Measurements from ENCODE around the gene CES1.
"Not testable (repeated sequence)": the region's sequence is repeated elsewhere in the genome, so short reads cannot be mapped to it uniquely, and the experiment has no call there.

Gene CES1

DNA sequence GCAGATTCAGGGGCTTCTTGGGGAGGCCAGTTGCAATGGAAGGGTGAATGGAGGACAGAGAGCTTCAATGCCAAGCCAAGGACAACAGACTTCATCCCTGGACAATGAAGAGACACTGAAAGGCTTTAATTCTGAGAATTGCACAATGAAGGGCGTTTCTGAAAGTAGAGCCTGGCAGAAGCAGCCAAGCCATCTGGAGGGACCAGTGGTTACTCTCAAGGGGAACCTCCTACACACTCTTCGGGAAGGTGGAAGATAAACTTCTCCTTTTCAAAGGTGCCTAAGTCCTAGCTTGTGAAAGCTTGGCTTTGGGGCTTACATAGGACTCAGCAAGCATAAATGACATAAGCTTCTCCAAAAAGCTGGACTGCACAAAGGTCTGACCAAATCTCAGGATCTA, 6.2 kb upstream of the CES1 start:
- no peak overlapping the region for H4K91ac ChIP-seq (ENCODE audit: low read depth, low read length, poor library complexity)
- no peaks in the 10 kb centered on the region for H3K36me3 ChIP-seq (replicated peaks in 1 of 2; ENCODE audit: control insufficient read depth in 2 of 2, insufficient read depth in 2 of 2, low read length in 2 of 2)
- no peaks in the 10 kb centered on the region for H3K27me3 ChIP-seq (ENCODE audit: control insufficient read depth in 3 of 3, insufficient read depth in 3 of 3, low read depth in 1 of 3, low read length in 3 of 3)
- H3K79me1 ChIP-seq (ENCODE audit: low read depth, low read length): no peaks in the 10 kb centered on the region
- no peak overlapping the region for H4K8ac ChIP-seq (ENCODE audit: low read depth, low read length)
- H2BK15ac ChIP-seq (ENCODE audit: low read length): no peak overlapping the region
- no peak overlapping the region for H3K4me3 ChIP-seq (ENCODE audit: low read length in 2 of 2)
- WGBS, 2 donors (ENCODE audit: extremely low coverage in 2 of 2, insufficient read length in 2 of 2, insufficient replicate concordance in 1 of 2): no CpG with 5 or more reads among the region's 2 CpGs
- H2AK5ac ChIP-seq (ENCODE audit: low read depth, low read length): no peak overlapping the region
- no peak overlapping the region for H3K23ac ChIP-seq (ENCODE audit: low read depth, low read length, poor library complexity)
- H3K9me3 ChIP-seq (replicated peaks in 1 of 2; ENCODE audit: control insufficient read depth in 2 of 2, insufficient read depth in 1 of 2, low read depth in 1 of 2, low read length in 2 of 2): no peaks in the 10 kb centered on the region
- H3K4me1 ChIP-seq (ENCODE audit: control insufficient read depth in 2 of 2, insufficient read depth in 1 of 2, low read depth in 1 of 2, low read length in 2 of 2): no peaks in the 10 kb centered on the region
- no peak overlapping the region for H3K18ac ChIP-seq (ENCODE audit: low read length)
- no peak overlapping the region for H2BK120ac ChIP-seq (ENCODE audit: low read depth, low read length)
- H2AFZ ChIP-seq (ENCODE audit: low read length): no peak overlapping the region
- no peak overlapping the region for H2BK5ac ChIP-seq (ENCODE audit: low read length)
- H3K4me2 ChIP-seq (ENCODE audit: insufficient read depth, low read length, poor library complexity, severe bottlenecking): no peak overlapping the region
- no peak overlapping the region for H3K27ac ChIP-seq (replicated peaks; ENCODE audit: low read length)
- no peak for DNase-seq (ENCODE audit: low spot score)
- no peak overlapping the region for H3K4ac ChIP-seq (ENCODE audit: low read length)
- H2BK12ac ChIP-seq (ENCODE audit: low read length): no peak overlapping the region
- H3K9ac ChIP-seq (ENCODE audit: low read depth, low read length, poor library complexity): no peak overlapping the region
- H3K14ac ChIP-seq (ENCODE audit: low read length): no peak overlapping the region

DNA sequence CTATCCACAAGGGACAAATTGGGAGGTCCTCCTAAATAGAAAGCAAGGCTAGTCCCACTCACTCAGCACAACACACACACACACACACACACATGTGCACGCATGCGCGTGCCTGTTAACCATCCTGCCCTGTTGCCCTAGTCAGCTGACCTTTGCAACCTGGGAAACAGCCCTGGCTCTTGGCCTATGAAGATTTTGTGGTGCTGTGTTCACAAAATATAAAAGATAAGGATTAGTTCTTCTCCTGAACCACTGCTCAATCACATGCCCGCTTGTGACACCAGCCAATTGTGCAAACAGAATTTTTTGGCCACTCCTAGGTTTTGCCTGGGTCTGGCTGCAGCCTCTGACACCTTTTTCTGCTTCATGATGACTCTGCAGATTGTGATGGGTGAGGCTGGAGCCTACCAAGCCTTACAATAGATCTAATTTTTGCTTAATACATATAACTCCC, 3.3 kb upstream of the CES1 start:
- no peak overlapping the region for H2BK15ac ChIP-seq (ENCODE audit: low read length)
- no peak overlapping the region for H3K18ac ChIP-seq (ENCODE audit: low read length)
- H3K27ac ChIP-seq (replicated peaks; ENCODE audit: low read length): no peak overlapping the region
- H3K9me3 ChIP-seq (replicated peaks in 1 of 2; ENCODE audit: control insufficient read depth in 2 of 2, insufficient read depth in 1 of 2, low read depth in 1 of 2, low read length in 2 of 2): no peaks in the 10 kb centered on the region
- H3K36me3 ChIP-seq (replicated peaks in 1 of 2; ENCODE audit: control insufficient read depth in 2 of 2, insufficient read depth in 2 of 2, low read length in 2 of 2): no peaks in the 10 kb centered on the region
- no peak overlapping the region for H3K23ac ChIP-seq (ENCODE audit: low read depth, low read length, poor library complexity)
- no peak overlapping the region for H3K4me3 ChIP-seq (ENCODE audit: low read length in 2 of 2)
- H3K4me1 ChIP-seq (ENCODE audit: control insufficient read depth in 2 of 2, insufficient read depth in 1 of 2, low read depth in 1 of 2, low read length in 2 of 2): peaks cover 0 to 4% of the 10 kb centered on the region in 2 donors
- H3K4me2 ChIP-seq (ENCODE audit: insufficient read depth, low read length, poor library complexity, severe bottlenecking): no peak overlapping the region
- no peak overlapping the region for H3K9ac ChIP-seq (ENCODE audit: low read depth, low read length, poor library complexity)
- no peak overlapping the region for H2BK12ac ChIP-seq (ENCODE audit: low read length)
- no peak for DNase-seq (ENCODE audit: low spot score)
- no peak overlapping the region for H4K8ac ChIP-seq (ENCODE audit: low read depth, low read length)
- no peaks in the 10 kb centered on the region for H3K79me1 ChIP-seq (ENCODE audit: low read depth, low read length)
- H4K91ac ChIP-seq (ENCODE audit: low read depth, low read length, poor library complexity): no peak overlapping the region
- no peaks in the 10 kb centered on the region for H3K27me3 ChIP-seq (ENCODE audit: control insufficient read depth in 3 of 3, insufficient read depth in 3 of 3, low read depth in 1 of 3, low read length in 3 of 3)
- H2AK5ac ChIP-seq (ENCODE audit: low read depth, low read length): no peak overlapping the region
- H3K4ac ChIP-seq (ENCODE audit: low read length): no peak overlapping the region
- no peak overlapping the region for H2BK5ac ChIP-seq (ENCODE audit: low read length)
- H2BK120ac ChIP-seq (ENCODE audit: low read depth, low read length): no peak overlapping the region
- H2AFZ ChIP-seq (ENCODE audit: low read length): no peak overlapping the region
- H3K14ac ChIP-seq (ENCODE audit: low read length): no peak overlapping the region
- WGBS, 2 donors (ENCODE audit: extremely low coverage in 2 of 2, insufficient read length in 2 of 2, insufficient replicate concordance in 1 of 2): no CpG with 5 or more reads among the region's 4 CpGs

GRCh38 chr16:55835581-55835980, 2.7 kb upstream of the CES1 start:
- Histone ChIP-seq H2BK15ac (ENCODE audit: low read length) (no peak overlapping the region), H3K36me3 (replicated peaks in 1 of 2; ENCODE audit: control insufficient read depth in 2 of 2, insufficient read depth in 2 of 2, low read length in 2 of 2) (no peaks in the 10 kb centered on the region), H3K4me3 (ENCODE audit: low read length in 2 of 2) (no peak overlapping the region), H2BK120ac (ENCODE audit: low read depth, low read length) (no peak overlapping the region), H3K79me1 (ENCODE audit: low read depth, low read length) (no peaks in the 10 kb centered on the region), H3K18ac (ENCODE audit: low read length) (no peak overlapping the region), H3K14ac (ENCODE audit: low read length) (no peak overlapping the region), H3K9me3 (replicated peaks in 1 of 2; ENCODE audit: control insufficient read depth in 2 of 2, insufficient read depth in 1 of 2, low read depth in 1 of 2, low read length in 2 of 2) (no peaks in the 10 kb centered on the region), H2BK12ac (ENCODE audit: low read length) (no peak overlapping the region), H2AFZ (ENCODE audit: low read length) (no peak overlapping the region), H3K27me3 (ENCODE audit: control insufficient read depth in 3 of 3, insufficient read depth in 3 of 3, low read depth in 1 of 3, low read length in 3 of 3) (no peaks in the 10 kb centered on the region), H3K4ac (ENCODE audit: low read length) (no peak overlapping the region), H3K23ac (ENCODE audit: low read depth, low read length, poor library complexity) (no peak overlapping the region), H4K8ac (ENCODE audit: low read depth, low read length) (no peak overlapping the region), H4K91ac (ENCODE audit: low read depth, low read length, poor library complexity) (no peak overlapping the region), H2AK5ac (ENCODE audit: low read depth, low read length) (no peak overlapping the region), H2BK5ac (ENCODE audit: low read length) (no peak overlapping the region), H3K27ac (replicated peaks; ENCODE audit: low read length) (no peak overlapping the region), H3K4me1 (ENCODE audit: control insufficient read depth in 2 of 2, insufficient read depth in 1 of 2, low read depth in 1 of 2, low read length in 2 of 2) (peaks cover 0 to 4% of the 10 kb centered on the region in 2 donors), H3K9ac (ENCODE audit: low read depth, low read length, poor library complexity) (no peak overlapping the region), H3K4me2 (ENCODE audit: insufficient read depth, low read length, poor library complexity, severe bottlenecking) (no peak overlapping the region)
- no peak for DNase-seq (ENCODE audit: low spot score)
- WGBS, 2 donors (ENCODE audit: extremely low coverage in 2 of 2, insufficient read length in 2 of 2, insufficient replicate concordance in 1 of 2): no CpG with 5 or more reads among the region's 1 CpG

- not testable (repeated sequence) for H2AK5ac ChIP-seq (ENCODE audit: low read depth, low read length); DNase-seq (ENCODE audit: low spot score); H3K4me1 ChIP-seq (ENCODE audit: control insufficient read depth in 2 of 2, insufficient read depth in 1 of 2, low read depth in 1 of 2, low read length in 2 of 2); H3K79me1 ChIP-seq (ENCODE audit: low read depth, low read length); H2BK15ac ChIP-seq (ENCODE audit: low read length); H3K4ac ChIP-seq (ENCODE audit: low read length); H3K9me3 ChIP-seq (replicated peaks in 1 of 2; ENCODE audit: control insufficient read depth in 2 of 2, insufficient read depth in 1 of 2, low read depth in 1 of 2, low read length in 2 of 2); H3K4me3 ChIP-seq (ENCODE audit: low read length in 2 of 2); H3K27ac ChIP-seq (replicated peaks; ENCODE audit: low read length); H3K23ac ChIP-seq (ENCODE audit: low read depth, low read length, poor library complexity); H3K36me3 ChIP-seq (replicated peaks in 1 of 2; ENCODE audit: control insufficient read depth in 2 of 2, insufficient read depth in 2 of 2, low read length in 2 of 2); H3K18ac ChIP-seq (ENCODE audit: low read length); H3K4me2 ChIP-seq (ENCODE audit: insufficient read depth, low read length, poor library complexity, severe bottlenecking); H2AFZ ChIP-seq (ENCODE audit: low read length); H4K8ac ChIP-seq (ENCODE audit: low read depth, low read length); H4K91ac ChIP-seq (ENCODE audit: low read depth, low read length, poor library complexity); H2BK12ac ChIP-seq (ENCODE audit: low read length); H2BK5ac ChIP-seq (ENCODE audit: low read length); H3K27me3 ChIP-seq (ENCODE audit: control insufficient read depth in 3 of 3, insufficient read depth in 3 of 3, low read depth in 1 of 3, low read length in 3 of 3); H2BK120ac ChIP-seq (ENCODE audit: low read depth, low read length); H3K14ac ChIP-seq (ENCODE audit: low read length); H3K9ac ChIP-seq (ENCODE audit: low read depth, low read length, poor library complexity)
- no CpG with 5 or more reads among the region's 3 CpGs for WGBS, 2 donors (ENCODE audit: extremely low coverage in 2 of 2, insufficient read length in 2 of 2, insufficient replicate concordance in 1 of 2)
These were observed 2.3 kb upstream of the CES1 start for GRCh38 chr16:55835173-55835572.

Measured in neuronal stem cell (in vitro differentiated cells).